Measurements from ENCODE around the gene ADAMTS7. TPM values are rescaled to one million over a fixed set of nuclear protein-coding genes. Genes with fewer than 3 reads are reported as not detected.
"Not testable (repeated sequence)": the region's sequence is repeated elsewhere in the genome, so short reads cannot be mapped to it uniquely, and the experiment has no call there.

ADAMTS7 gene
- total RNA-seq, 1 donor from 2014 or later = 25.5 TPM

DNA sequence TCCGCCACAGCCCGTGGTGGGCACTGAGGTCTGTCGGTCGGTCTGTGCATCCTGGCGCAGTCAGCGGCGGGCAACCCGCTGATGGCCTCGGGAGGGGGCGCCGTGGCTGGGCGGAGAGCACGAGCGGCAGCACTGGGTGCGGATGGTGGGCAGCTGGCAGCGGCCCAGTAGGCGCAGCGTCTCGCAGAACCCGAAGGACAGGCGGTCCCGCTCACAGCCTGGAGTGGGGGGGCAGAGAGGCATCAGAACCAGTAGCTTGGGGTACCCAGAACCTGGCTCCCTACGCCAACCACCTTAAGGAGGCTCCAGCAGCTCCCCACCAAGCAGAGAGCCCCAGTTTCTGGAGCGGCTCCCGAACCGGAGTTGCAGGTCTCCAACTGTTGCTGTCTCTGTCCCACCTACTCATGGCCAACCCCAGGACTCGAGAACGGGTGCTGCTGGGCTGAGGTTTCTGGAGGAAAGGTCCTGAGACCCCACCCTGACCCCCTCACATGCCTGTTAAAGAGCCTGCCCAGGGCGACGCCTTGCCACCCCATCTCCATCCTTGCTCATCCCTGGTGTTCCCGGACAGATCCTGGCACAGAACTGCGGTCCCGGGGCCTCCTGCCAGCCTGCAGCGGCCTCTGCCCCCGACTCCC is 51.8 kb downstream of the ADAMTS7 start:
- not testable (repeated sequence) for DNase-seq (ENCODE audit: low read depth); H3K9me3 ChIP-seq (ENCODE audit: insufficient read depth, low read depth, low read length); H3K4me2 ChIP-seq (ENCODE audit: low read length); H2AFZ ChIP-seq (ENCODE audit: low read depth, low read length); H3K27me3 ChIP-seq (ENCODE audit: insufficient read depth, low read length); H3K79me2 ChIP-seq (ENCODE audit: insufficient read depth, low read length); FAIRE-seq; H3K27ac Mint-ChIP-seq (ENCODE audit: unreplicated experiment); H3K9ac ChIP-seq (ENCODE audit: low read length); H3K4me3 ChIP-seq (ENCODE audit: insufficient read depth, low read depth, low read length); H4K20me1 ChIP-seq (ENCODE audit: insufficient read depth, low read length); H3K4me3 Mint-ChIP-seq (ENCODE audit: unreplicated experiment); H3K27me3 Mint-ChIP-seq (ENCODE audit: low read depth, unreplicated experiment); H3K9me3 Mint-ChIP-seq (ENCODE audit: unreplicated experiment); H3K27ac ChIP-seq (ENCODE audit: low read depth, low read length); H3K36me3 ChIP-seq (ENCODE audit: insufficient read depth, low read length); H3K36me3 Mint-ChIP-seq (ENCODE audit: low read depth, unreplicated experiment)
- H3K4me1 Mint-ChIP-seq (ENCODE audit: low read depth, unreplicated experiment) = peaks cover 21% of the 10 kb centered on the region
- peaks cover 12% of the 10 kb centered on the region for H3K4me1 ChIP-seq (ENCODE audit: insufficient read depth, low read length)

DNA sequence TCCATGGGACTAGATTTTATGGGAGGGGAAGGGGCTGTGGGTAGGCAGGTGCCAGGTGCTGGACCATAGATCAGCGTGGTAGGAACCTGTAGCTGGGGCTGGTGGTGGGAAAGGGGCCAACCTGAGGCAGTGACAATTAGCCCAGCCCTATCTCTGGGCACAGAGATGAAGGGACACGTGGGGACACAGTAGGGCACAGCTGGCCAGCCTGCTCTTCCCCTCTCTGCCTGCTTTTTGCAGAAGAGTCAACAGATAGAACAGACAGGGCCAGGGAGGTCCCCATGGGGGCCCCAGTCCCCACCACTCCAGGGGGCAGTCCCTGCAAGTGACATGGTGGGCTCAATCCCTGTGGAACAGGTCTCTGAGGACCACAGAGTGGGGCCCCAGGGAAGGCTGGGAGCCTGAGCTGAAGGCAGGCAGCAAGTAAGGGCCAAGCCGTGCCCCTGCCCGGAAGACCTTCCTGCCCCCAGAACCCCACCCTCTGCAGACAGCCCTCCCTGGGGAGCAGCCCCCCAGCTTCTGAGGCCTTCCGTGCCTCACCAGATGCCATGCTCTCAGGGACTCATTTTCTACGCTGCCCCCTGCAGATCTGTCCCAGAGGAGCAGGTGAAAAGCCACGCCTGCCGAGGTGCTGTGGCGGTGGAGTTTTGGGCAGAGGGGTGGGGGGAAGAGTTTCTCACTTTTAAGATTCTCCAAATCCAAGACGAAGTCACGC is 52.6 kb downstream of the ADAMTS7 start:
- H3K4me2 ChIP-seq (ENCODE audit: low read length); H2AFZ ChIP-seq (ENCODE audit: low read depth, low read length); H3K27me3 Mint-ChIP-seq (ENCODE audit: low read depth, unreplicated experiment); H3K9me3 ChIP-seq (ENCODE audit: insufficient read depth, low read depth, low read length); H3K9ac ChIP-seq (ENCODE audit: low read length); H3K27ac ChIP-seq (ENCODE audit: low read depth, low read length); FAIRE-seq; H3K36me3 Mint-ChIP-seq (ENCODE audit: low read depth, unreplicated experiment); H4K20me1 ChIP-seq (ENCODE audit: insufficient read depth, low read length); H3K27me3 ChIP-seq (ENCODE audit: insufficient read depth, low read length); H3K9me3 Mint-ChIP-seq (ENCODE audit: unreplicated experiment); H3K4me3 ChIP-seq (ENCODE audit: insufficient read depth, low read depth, low read length); H3K79me2 ChIP-seq (ENCODE audit: insufficient read depth, low read length); H3K4me3 Mint-ChIP-seq (ENCODE audit: unreplicated experiment); H3K36me3 ChIP-seq (ENCODE audit: insufficient read depth, low read length); DNase-seq (ENCODE audit: low read depth): not testable (repeated sequence)
- H3K4me1 Mint-ChIP-seq (ENCODE audit: low read depth, unreplicated experiment) = peaks cover 23% of the 10 kb centered on the region
- H3K4me1 ChIP-seq (ENCODE audit: insufficient read depth, low read length) = peaks cover 12% of the 10 kb centered on the region
- H3K27ac Mint-ChIP-seq (ENCODE audit: unreplicated experiment) = peak overlapping the region; percentile 4

DNA sequence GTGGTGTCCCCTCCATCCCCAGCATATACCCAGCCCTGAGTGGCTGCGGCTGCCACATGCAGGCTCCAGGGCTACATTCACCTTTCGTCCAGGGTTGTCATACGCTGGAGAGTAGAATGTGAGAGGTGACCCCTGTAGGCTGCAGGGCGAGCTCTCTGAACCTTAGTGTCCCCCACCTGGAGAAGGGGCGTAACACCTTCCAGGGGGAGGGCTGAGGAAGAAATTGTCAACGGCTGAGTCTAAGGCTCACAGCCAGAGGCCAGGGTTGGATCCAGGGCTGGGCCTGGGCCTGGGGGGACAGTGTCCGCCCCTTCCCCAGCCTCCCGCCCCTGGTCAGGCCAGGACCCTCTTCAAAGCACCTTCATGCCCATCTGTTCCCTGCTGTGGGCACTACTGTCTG is 53.2 kb downstream of the ADAMTS7 start:
- not testable (repeated sequence) for H3K27me3 ChIP-seq (ENCODE audit: insufficient read depth, low read length); H3K4me3 ChIP-seq (ENCODE audit: insufficient read depth, low read depth, low read length); H3K27ac ChIP-seq (ENCODE audit: low read depth, low read length); H3K4me2 ChIP-seq (ENCODE audit: low read length); H3K36me3 ChIP-seq (ENCODE audit: insufficient read depth, low read length); H4K20me1 ChIP-seq (ENCODE audit: insufficient read depth, low read length); H3K79me2 ChIP-seq (ENCODE audit: insufficient read depth, low read length); H3K9ac ChIP-seq (ENCODE audit: low read length); H3K36me3 Mint-ChIP-seq (ENCODE audit: low read depth, unreplicated experiment); H2AFZ ChIP-seq (ENCODE audit: low read depth, low read length); H3K27ac Mint-ChIP-seq (ENCODE audit: unreplicated experiment); DNase-seq (ENCODE audit: low read depth); FAIRE-seq; H3K4me3 Mint-ChIP-seq (ENCODE audit: unreplicated experiment); H3K9me3 Mint-ChIP-seq (ENCODE audit: unreplicated experiment); H3K9me3 ChIP-seq (ENCODE audit: insufficient read depth, low read depth, low read length); H3K27me3 Mint-ChIP-seq (ENCODE audit: low read depth, unreplicated experiment)
- H3K4me1 ChIP-seq (ENCODE audit: insufficient read depth, low read length) = peaks cover 12% of the 10 kb centered on the region
- H3K4me1 Mint-ChIP-seq (ENCODE audit: low read depth, unreplicated experiment) = peaks cover 21% of the 10 kb centered on the region

- H3K36me3 Mint-ChIP-seq (ENCODE audit: low read depth, unreplicated experiment) = peaks cover 3% of the 10 kb centered on the region
- FAIRE-seq (no peak), DNase-seq (ENCODE audit: low read depth) (no peak)
- Histone ChIP-seq H3K79me2 (ENCODE audit: insufficient read depth, low read length) (no peaks in the 10 kb centered on the region), H3K36me3 (ENCODE audit: insufficient read depth, low read length) (no peaks in the 10 kb centered on the region), H3K9ac (ENCODE audit: low read length) (no peak overlapping the region), H3K9me3 (ENCODE audit: insufficient read depth, low read depth, low read length) (no peaks in the 10 kb centered on the region), H2AFZ (ENCODE audit: low read depth, low read length) (no peak overlapping the region), H3K4me3 (ENCODE audit: insufficient read depth, low read depth, low read length) (no peak overlapping the region), H3K27ac (ENCODE audit: low read depth, low read length) (peak overlapping the region; percentile 4), H3K4me2 (ENCODE audit: low read length) (peak overlapping the region; percentile 72), H4K20me1 (ENCODE audit: insufficient read depth, low read length) (no peaks in the 10 kb centered on the region), H3K27me3 (ENCODE audit: insufficient read depth, low read length) (no peaks in the 10 kb centered on the region), H3K4me1 (ENCODE audit: insufficient read depth, low read length) (peaks cover 12% of the 10 kb centered on the region)
- no peak overlapping the region for H3K27ac Mint-ChIP-seq (ENCODE audit: unreplicated experiment)
- H3K4me3 Mint-ChIP-seq (ENCODE audit: unreplicated experiment) = no peak overlapping the region
- peaks cover 21% of the 10 kb centered on the region for H3K4me1 Mint-ChIP-seq (ENCODE audit: low read depth, unreplicated experiment)
- TF ChIP-seq EZH2 (IDR thresholded peaks at IDR 0.05; ENCODE audit: insufficient read depth, low read length) (no peak), CTCF (IDR thresholded peaks at IDR 0.05; ENCODE audit: insufficient read depth, low read depth, low read length) (no peak)
- peaks cover 9% of the 10 kb centered on the region for H3K27me3 Mint-ChIP-seq (ENCODE audit: low read depth, unreplicated experiment)
- no peaks in the 10 kb centered on the region for H3K9me3 Mint-ChIP-seq (ENCODE audit: unreplicated experiment)
Measured at GRCh38 chr15:78757636-78757905, 53.7 kb downstream of the ADAMTS7 start.

GRCh38 chr15:78756781-78757635 is 54.3 kb downstream of the ADAMTS7 start:
- Histone ChIP-seq H3K9ac (ENCODE audit: low read length) (peak overlapping the region; percentile 67), H3K4me2 (ENCODE audit: low read length) (peak overlapping the region; percentile 72), H2AFZ (ENCODE audit: low read depth, low read length) (peak overlapping the region; percentile 63), H3K27ac (ENCODE audit: low read depth, low read length) (peak overlapping the region; percentile 68), H3K4me1 (ENCODE audit: insufficient read depth, low read length) (peaks cover 12% of the 10 kb centered on the region)
- H3K4me3 ChIP-seq (ENCODE audit: insufficient read depth, low read depth, low read length); H3K9me3 ChIP-seq (ENCODE audit: insufficient read depth, low read depth, low read length); H3K36me3 ChIP-seq (ENCODE audit: insufficient read depth, low read length); H3K27ac Mint-ChIP-seq (ENCODE audit: unreplicated experiment); FAIRE-seq; H3K79me2 ChIP-seq (ENCODE audit: insufficient read depth, low read length); H4K20me1 ChIP-seq (ENCODE audit: insufficient read depth, low read length); H3K27me3 ChIP-seq (ENCODE audit: insufficient read depth, low read length); H3K36me3 Mint-ChIP-seq (ENCODE audit: low read depth, unreplicated experiment); H3K9me3 Mint-ChIP-seq (ENCODE audit: unreplicated experiment): not testable (repeated sequence)
- Mint-ChIP-seq H3K4me1 (ENCODE audit: low read depth, unreplicated experiment) (peaks cover 21% of the 10 kb centered on the region), H3K27me3 (ENCODE audit: low read depth, unreplicated experiment) (peaks cover 11% of the 10 kb centered on the region), H3K4me3 (ENCODE audit: unreplicated experiment) (peak overlapping the region; percentile 40)
- DNase-seq (ENCODE audit: low read depth) = peak; percentile 56
